B cell (primary cell): ENCODE data around the gene SH2D3C.

Source experiments
- CTCF ChIP-seq: fragments of 200-600 bp; IDR thresholded peaks from one replicate; pipeline ENCODE4 v1.8.0; 2022; ENCODE audit warnings: antibody characterized with exemption, mild to moderate bottlenecking
- EZH2 ChIP-seq: IDR thresholded peaks from 2 replicates; pipeline ENCODE4 v1.6.1; 2012; ENCODE audit warnings: borderline replicate concordance, low read depth, mild to moderate bottlenecking, moderate library complexity, low read length; ENCODE audit not compliant: insufficient read depth, poor library complexity, severe bottlenecking

DNA sequence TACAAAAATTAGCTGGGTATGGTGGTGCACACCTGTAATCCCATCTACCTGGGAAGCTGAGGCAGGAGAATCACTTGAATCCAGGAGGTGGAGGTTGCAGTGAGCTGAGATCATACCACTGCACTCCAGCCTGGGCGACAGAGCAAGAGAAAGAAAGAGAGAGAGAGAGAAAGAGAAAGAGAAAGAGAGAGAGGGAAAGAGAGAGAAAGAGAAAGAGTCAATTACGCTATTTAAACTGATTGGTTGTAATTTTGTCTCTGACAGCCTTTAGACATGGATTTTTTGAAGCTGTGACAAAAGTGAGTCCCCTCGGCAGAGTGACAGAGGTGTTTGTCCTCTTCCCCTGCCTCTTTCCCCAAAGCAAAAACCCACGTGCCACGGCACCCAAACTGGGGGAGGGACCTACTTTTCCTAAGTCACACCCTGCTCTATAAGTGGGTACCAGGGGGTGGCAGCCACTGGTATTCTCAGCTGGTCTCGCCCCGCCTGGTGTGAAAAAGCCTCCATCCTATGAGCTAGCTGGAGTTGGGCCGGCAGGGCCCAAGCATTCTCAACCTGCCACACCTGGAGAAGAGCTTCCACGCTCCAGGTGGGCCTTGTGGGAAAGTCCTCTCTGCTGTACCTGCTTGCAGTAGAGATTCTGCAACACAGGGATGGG, 75.0 kb downstream of the SH2D3C start:
- TF ChIP-seq CTCF (no peak), EZH2 (no peak)
